Dedifferentiated amniotic fluid mesenchymal stem cell (primary cell): ENCODE results near the gene PRSS27.

Experiments
- DNase-seq: peaks from one replicate; pipeline ENCODE4 v3.0.0-alpha.2; 2016; ENCODE audit errors: extremely low spot score

Gene PRSS27

DNA sequence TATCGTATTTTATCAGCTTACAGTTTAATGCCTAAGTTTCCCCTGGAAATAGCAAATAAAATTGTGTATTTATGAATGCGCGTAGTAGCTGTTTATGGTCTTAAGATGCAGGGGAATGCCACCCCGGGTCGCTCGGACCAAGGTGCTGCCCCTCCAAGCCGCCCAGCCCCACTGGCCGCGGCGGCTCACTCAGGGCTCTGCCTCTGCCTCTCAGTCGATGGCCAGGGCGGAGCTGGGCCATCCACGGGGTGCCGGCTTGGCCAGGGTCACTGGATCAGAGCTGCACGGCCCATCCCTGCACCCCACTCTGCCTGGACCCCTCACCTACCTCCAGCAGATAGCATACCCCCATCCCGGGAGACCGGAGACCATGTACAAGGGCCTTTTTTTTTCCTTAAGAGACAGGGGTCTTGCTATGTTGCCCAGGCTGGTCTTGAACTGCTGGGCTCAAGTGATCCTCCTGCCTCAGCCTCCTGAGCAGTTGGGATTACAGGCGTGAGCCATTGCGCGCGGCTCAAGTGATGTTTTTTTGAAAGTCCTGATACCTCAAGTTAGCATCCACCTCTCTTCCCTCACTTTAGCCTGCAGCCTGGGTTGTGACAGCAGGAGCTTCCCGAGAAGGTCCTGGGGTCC, 11.0 kb downstream of the PRSS27 start:
- DNase-seq = no peak

DNA sequence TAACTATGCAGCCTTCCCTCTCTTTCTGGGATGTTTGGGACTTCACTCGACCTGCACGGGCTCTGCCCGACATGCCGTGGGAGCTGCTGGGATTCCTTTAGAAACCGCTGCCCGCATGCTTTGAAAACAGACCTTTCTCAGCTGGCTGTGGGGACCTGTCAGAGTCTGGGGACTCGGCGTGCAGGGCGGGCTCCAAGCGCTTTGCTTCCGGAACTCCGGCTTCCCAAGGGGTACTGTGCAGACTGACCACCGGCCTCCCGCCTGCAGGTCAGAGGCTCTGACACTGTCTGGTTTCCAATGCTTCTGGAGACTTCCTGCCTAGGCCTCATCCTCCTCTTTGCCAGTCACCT, 11.8 kb downstream of the PRSS27 start:
- DNase-seq = no peak

DNA sequence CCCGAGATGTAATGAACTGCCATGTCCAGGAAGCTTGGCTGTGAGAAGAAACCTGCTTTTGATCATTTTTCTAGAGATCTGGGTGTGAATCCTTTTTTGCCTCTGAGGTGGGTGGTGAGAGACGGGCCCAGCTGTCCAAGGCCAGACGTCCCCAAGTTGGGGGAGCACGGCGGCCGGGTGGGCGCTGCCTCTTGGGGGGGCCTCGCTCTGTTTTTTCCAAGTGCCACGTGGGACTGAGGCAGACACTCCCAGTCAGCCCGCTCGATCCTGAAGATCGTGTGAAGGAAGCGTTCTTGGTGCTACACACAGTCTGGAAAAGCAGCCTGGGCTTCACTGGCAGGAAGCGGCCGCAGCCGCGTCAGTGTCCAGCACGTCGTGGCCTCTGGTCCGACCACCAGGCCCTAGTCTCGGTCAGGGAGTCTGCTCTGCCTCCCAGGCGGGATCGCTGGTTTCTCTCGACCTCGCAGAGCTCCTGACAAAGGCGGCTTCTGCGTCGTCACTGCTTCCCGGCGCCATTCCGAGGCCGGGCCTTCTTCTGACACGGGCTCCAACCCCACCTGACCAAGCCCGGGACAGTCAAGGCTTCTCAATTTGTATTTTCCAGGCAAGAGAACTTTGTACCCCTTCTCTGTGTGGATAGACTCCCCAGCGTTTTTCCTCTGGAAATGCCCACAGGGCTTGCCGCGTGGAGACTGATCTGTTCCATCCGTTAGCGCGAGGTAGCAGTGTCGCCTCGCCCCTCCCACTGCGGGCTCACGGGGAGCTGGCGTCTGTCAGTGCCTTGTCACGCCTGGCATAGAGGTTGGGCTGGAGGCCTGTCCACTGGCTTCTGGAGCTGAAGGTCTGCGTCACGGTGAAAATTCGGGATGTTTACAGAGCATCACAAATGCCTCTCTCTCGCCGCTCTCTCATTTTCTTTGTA, 12.4 kb downstream of the PRSS27 start:
- no peak for DNase-seq

DNA sequence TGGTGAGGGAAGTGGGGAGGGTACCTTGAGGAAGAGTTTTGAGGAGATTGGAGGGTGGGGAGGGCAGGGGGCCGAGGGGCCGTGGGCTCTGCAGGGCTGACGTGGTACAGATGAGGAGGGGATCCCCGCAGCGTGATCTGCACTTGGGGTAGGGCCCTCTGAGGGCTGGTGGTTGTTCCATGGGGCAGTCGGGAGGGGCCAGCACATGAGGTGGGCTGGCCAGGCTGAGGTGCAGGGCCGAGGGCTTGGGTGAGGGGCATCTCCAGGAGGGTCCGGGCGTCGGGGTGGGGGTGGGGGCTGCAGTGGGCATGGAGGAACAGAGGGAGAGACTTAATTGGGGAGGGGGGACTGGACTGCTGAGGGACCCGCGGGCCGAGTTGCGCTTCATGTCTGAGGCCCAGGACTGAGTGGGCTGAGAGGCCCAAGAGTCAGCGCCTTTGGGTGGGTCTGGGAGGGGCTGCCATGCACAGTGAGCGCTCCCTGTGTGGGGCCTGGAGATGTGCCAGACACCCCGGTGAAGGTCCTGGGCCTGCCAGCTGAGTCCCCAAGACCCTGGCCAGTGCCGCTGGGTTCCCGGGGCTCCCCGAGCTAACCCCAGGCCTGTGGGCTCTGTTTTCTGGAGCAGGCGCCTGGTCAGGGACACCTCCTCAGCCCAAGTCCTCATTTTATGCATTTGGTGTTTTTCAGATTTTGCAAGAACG, 13.3 kb downstream of the PRSS27 start:
- no peak for DNase-seq

DNA sequence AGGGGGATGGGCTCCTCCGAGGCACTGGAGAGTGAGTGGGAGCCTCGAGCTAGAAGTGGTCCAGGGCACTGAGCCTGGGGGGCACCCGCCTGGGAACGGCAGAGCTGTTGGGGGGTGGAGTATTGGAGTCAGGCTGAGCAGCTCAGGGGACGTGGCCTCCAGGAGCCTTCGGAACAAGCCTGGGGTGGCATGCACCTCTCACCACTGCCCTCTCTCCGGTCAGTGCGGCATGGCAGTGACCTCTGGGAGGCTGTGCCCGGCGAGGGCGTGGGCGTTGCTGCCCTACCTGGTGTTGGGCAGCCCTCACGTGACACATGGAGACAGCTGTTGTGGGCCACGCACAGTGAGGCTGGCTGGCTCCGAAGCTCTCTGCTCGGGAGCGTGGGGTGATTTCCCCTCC, 13.9 kb downstream of the PRSS27 start:
- no peak for DNase-seq

DNA sequence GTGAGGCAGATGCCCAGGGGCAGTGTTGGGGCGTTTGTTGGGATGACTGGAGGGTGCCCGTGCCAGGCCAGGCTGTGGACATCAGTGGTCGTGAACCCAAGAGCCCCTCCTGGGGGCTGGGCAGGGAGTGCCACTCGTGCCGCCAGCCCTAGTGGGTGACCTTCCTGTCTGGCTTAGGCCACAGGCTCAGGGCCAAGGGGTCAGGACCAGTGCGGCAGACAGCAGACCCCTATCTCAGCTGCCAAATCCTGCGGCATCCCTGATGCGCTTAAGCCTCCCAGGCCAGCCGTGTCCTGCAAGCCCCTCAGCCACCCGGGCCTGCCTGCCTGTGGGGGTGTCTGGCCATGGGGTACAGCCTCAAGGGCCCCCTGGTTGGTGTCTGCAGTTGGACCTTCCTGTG, 14.7 kb downstream of the PRSS27 start:
- DNase-seq = no peak

DNA sequence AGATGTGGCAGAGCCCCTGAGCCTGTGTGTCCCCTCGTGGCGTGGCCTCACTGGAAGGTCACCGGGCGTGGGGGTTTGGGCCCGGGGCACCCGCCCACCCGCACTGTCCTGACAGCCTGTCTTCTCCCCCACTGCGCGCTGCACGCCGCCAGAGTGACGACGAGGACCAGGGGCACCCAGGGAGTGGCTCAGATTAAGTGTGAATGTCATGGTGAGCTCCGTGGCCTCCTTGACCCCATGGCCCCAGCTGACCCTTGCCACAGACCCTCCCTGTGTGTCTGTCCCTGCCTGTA, 15.1 kb downstream of the PRSS27 start:
- no peak for DNase-seq

DNA sequence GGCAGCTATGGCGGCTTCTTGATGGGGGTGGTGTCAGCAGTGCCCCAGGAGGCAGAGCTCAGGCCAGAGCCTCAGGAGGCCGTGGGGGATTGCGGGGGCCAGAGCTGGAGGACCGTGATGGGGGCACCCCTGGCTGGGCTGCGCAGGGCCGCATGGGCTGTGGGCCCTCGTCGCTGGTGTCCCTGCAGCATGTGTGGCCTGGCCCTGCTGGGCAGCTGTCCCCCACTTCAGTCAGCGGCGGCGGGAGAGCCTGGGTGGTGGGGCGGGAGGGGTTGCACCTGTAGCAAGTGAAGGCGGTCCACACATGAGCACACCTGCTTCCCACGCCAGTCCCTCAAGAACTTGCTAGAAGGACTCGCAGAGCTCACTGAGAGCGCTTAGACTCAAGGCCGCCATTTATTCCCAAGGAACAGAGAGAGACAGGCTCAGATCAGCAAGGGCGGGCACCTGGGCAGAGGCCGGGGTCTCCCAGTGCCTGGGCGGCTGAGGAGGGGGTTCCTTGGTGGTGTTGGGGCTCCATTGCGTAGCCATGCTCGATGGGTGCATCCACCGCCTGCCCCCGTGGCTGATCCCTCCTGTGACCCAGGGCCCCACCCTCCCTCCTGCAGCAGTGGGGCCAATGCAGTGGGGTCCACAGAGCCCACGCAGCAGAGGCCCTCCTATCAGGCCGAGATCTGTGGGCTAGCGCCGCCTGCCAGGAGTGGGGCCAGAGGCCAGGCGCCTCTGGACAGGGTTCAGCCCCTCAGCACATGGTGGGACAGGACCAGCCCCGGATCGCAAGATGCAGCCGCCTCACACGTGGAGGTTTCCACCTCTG, 15.7 kb downstream of the PRSS27 start:
- no peak for DNase-seq

DNA sequence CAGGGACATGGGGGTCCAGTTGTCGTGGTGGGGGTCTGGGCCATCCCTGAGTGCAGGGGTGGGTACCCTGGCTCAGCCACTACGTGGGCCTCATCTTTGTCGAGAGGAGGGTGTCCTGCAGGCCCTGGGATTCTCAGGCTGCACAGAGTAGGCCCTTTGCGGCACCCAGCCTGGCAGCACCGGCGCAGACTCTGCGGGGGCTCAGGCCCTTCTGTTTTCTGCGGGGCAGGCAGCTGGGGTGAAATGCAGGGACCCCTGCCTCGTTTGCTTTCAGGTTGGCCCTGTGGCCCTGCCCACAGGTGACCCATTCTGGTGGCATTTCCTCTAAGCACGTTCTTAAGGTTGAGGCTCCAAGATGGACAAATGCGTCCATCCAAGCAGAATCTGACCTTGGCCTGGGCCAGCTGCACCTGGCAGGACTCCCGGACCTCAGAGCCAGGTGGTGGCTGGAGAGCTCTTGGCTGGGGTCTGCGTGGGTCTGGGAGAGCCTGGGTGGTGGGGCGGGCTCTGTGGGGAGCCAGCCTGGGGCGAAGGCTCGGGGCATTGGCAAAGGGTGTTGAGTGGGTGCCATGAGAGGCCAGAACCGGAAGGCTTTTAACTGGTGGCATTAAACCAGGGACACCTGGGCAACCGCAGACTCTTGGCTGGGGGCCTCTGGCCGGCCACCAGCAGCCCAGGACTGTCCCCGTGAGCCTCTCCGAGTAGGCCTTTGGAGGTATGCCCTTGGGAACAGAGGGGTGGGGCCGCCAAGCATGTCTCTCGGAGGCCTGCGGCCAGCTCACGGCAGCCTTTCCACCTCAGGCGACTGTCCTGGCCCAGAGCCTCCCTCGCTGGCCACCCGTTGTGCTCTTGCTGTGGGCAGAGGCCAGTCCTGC, 16.9 kb downstream of the PRSS27 start:
- DNase-seq = no peak

DNA sequence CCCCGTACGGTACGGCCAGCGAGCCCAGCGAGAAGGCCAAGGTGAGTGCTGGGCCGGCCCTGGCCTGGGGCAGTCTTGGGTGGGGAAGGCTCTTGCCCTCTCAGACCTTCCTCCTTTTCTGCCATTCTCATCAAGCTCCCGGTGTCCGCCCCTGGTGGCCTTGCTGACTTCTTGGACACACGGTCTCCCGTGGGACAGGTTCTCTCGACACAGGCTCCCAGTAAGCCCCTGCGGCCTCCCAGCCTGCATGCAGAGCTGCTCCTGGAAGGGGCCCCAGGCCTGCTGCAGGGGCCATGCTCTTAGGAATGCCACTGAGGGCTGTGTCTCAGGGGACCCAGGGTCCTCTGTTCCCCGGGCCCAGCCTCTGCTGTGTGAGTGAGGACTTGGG, 17.6 kb downstream of the PRSS27 start:
- DNase-seq = no peak

DNA sequence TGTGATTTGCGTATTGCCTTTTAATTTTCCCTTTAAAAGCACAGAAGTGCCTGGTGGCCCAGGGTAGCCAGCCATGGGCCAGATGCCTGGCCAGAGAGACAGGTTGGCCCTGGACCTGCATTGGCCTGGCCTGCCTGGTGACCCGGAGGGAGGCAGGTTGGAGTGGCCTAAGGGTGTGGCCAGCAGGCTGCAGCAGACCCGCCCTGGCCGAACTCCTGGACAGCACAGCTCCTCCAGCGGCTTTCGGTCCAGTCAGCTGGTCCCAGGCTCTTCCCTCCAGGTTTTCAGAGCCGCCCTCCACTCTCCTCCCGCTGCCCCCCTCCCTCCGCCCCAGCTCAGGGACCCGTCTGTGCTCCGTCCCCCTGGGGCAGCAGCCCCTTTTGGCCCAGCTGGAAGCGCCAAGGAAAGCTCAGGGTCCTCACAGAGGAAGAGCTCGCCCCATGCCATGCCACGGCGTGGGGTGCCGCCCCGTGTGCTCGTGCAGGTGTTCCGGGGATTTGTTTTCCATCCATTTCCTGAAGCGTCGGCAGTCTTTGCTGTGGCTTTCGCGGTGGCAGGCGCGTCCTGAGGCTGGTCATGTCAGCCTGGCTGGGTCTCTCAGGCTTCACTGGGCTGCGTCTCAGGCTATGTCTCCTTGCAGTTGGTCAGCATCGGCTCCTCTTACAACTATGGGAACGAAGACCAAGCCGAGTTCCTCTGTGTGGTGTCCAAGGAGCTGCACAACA, 18.1 kb downstream of the PRSS27 start:
- no peak for DNase-seq

DNA sequence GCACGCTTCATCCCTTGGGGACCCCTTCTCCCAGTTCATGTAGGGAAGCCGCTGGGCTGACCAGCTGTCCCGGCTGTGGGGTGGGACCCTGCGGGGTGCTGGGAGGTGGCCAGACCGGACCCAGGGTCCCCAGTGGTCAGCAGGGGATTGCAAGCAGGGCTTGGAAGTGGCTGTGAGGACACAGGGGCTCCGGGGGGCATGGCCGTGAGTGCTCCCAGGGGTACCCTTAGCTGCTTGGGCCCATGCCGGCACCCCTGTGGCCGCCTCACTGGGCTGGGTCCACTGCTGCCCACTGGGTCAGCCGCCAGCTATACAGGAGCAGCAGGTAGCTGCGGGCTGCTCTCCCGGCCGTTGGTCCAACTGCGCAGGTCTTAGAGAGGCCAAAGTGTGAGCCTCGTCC, 18.8 kb downstream of the PRSS27 start:
- DNase-seq = no peak

DNA sequence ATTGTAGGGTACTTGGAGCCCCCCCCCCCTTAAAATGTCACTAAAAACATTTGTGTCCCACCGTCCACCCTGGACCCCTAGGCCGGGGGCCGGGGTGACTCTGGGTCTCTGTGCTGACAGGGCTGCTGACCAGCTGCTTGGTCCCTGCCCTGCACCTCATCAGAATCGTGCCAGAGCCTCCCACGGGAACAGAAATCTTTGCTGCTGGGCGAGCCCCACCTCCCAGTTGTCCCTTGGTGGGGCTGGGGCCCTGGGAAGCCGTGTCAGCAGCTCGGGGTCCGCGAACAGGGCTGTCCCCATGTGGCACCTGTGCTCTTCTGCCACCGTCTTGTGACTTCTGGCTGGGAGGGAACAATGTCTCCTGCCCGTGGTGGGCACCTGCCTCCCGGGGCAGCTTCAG, 19.2 kb downstream of the PRSS27 start:
- no peak for DNase-seq

DNA sequence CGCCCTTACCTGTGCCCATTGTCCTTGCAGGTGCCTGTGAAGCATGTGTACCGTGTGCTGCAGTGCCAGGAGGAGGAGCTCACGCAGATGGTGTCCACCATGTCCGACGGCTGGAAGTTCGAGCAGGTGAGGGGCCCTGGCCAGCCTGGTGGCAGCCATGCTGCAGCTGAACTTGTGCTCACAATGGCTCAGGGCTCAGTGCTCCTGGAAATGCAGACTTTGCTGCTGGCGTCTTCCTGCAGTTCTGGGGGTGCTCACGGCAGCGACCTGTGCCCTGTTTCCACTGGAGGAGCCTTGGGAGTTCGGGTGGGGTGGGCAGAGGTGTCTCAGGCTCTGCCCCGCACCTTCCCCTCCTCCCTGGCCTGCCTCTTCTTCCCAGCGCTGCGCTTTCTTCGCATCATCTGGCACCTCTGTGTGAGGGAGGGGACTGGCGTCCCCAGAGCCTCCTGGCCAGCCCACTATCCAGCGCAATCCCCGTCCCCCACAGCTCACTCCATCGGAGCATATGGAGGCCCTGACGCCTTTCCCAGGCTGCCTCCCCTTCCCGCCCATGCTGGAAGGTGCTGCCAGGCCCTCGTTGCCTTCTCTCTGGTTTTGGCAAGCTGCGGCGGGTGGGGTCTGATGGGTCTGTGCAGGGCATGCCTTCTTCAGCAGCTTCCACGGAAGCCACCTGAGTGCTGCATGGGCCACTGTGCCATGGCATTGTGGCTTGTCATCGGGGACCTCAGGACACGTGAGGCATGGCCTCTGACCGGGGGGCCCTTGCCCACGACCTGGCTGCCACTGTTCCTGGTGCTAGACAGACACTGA, 20.0 kb downstream of the PRSS27 start:
- no peak for DNase-seq

DNA sequence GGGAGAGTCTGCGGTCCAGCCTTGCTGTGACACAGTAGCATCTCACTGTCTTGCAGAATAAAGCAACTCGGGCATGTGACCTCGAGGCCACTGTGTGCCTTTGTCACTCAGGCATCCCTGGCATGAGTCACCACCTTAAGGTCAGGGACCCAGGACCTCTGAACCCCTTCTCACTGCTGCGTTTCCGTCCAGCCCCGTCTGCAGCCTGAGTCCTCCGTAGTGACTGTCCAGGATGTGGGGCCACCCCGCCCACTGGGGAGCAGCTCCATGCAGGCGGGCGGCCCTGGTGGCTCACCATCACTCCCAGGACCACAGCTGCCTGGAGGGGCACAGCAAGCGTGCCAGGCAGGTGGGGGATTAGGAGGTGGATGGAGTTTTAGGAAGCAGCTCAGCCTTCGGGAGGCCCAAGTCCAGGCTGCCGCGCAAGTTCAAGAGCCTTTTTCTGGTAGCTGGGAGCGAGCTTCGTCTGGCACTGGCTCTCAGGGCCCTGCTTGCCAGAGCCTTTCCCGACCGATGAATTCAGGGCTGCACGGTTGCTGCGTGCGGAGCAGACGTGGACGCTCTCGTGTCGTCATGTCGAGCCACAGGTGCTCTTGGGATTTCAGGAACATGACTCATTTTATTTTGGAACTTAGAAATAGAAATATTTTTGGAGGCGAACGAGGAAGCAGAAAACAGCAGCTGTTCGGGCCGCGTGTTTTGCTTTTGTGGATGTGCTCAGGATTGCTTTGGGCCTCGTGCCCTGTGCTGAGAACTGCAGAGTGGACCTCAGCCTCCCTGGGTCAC, 20.9 kb downstream of the PRSS27 start:
- no peak for DNase-seq

DNA sequence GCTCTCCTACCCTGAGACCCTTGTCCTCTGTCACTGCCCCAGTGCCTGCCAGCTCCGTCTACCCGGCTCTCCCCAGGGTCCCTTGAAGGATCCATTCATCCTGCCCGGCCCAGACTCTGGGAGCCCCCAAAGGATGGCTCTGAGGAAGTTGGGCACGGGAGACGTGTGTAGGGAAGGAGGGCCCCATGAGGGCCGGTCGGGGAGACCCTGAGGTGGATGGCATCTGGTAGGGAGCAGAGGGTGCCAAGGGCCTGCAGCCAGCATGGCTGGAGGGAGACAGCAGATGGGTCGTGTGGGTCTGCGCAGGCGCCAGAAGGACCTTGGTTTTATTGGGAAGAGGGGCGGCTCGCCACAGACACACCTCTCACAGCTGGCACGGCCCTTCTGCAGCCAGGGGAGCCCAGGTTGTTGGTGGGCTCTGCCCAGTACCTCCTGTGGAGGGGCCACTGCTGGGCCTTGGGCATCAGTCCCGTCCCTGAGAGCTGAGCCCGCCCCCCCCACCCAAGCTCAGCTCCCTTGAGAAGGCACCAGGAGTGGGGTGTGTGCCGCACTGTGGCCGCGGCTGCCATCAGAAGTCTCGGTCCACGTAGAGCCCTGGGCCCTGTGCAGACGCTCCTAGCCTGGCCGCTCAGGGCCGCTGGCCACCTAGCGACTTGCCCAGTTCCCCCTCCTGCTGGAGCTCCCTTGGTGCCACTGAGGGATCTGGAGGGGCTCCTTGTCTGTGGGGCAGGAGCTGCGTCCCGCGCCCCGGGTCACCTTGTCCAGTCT, 21.7 kb downstream of the PRSS27 start:
- no peak for DNase-seq

DNA sequence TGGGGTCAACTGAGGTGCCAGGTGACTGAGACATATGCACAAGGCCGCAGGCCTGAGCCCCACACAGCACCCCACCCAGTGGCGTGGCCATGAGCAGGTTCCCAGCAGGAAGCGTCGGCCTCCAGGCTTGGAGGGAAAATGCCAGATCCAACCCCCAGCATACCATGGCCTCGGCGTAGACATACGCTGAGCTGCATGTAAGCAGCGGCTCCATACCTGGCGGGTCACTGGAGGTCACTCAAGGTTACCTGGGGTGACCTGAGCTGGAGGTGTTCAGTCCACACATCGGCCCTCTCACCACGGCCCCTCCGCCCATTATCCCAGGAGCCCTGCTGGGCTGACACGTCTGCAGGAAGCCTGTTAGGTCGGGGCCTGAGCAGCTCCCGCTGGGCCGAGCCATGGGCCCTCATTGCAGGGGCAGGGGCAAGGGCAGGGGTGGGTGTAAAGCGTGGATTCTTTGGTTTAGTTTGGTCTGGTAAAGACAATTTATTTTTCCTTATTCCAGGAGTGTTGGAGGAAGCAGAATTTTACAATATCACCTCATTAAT, 22.5 kb downstream of the PRSS27 start:
- DNase-seq = no peak
